HEK293T (cell line): ENCODE measurements around the gene STAT6.

Source experiments
- CTCF ChIA-PET: fragments of 350-600 bp; formaldehyde crosslinking; extraction: SDS; loops from one replicate; lab custom pipeline; 2021; ENCODE audit warnings: antibody characterized with exemption, inconsistent platforms; lab: Yijun Ruan, JAX
- POLR2A ChIA-PET: fragments of 350-600 bp; formaldehyde crosslinking; extraction: SDS; loops from one replicate; lab custom pipeline; 2020; ENCODE audit warnings: antibody characterized with exemption, inconsistent platforms; lab: Yijun Ruan, JAX
- DNase-seq: peaks from one replicate; pipeline ENCODE4 v3.0.0; 2012; ENCODE audit warnings: mixed read lengths; ENCODE audit errors: extremely low spot score
- ARNT ChIP-seq: fragments of 450-650 bp; IDR thresholded peaks from 2 replicates; pipeline ENCODE4 v1.6.1; 2017; ENCODE audit warnings: mild to moderate bottlenecking
- BHLHE40 ChIP-seq: fragments of 450-650 bp; IDR thresholded peaks from 2 replicates; pipeline ENCODE4 v1.6.1; 2016; ENCODE audit warnings: mild to moderate bottlenecking, moderate library complexity, borderline replicate concordance
- CTBP1 ChIP-seq: fragments of 450-650 bp; IDR thresholded peaks from 2 replicates; pipeline ENCODE4 v1.6.1; 2016; ENCODE audit warnings: borderline replicate concordance
- ELF4 ChIP-seq: fragments of 450-650 bp; IDR thresholded peaks from 2 replicates; pipeline ENCODE4 v1.6.1; 2017; ENCODE audit warnings: antibody characterized with exemption
- FOXA1 ChIP-seq: fragments of 450-650 bp; IDR thresholded peaks from 2 replicates; pipeline ENCODE4 v1.6.1; 2016; ENCODE audit warnings: mild to moderate bottlenecking
- FOXK2 ChIP-seq: fragments of 450-650 bp; IDR thresholded peaks from 2 replicates; pipeline ENCODE4 v1.6.1; 2016; ENCODE audit warnings: mild to moderate bottlenecking
- FOXM1 ChIP-seq: fragments of 450-650 bp; IDR thresholded peaks from 2 replicates; pipeline ENCODE4 v1.6.1; 2017; ENCODE audit warnings: mild to moderate bottlenecking, borderline replicate concordance
- HDGF ChIP-seq: fragments of 450-650 bp; IDR thresholded peaks from 2 replicates; pipeline ENCODE4 v1.6.1; 2017; ENCODE audit warnings: antibody characterized with exemption, borderline replicate concordance
- L3MBTL2 ChIP-seq: fragments of 450-650 bp; conservative IDR thresholded peaks from 2 replicates; pipeline ENCODE4 v1.6.1; 2016; ENCODE audit warnings: mild to moderate bottlenecking
- LEF1 ChIP-seq: fragments of 450-650 bp; IDR thresholded peaks from 2 replicates; pipeline ENCODE4 v1.6.1; 2017; ENCODE audit warnings: mild to moderate bottlenecking, borderline replicate concordance
- NFRKB ChIP-seq: fragments of 450-650 bp; IDR thresholded peaks from 2 replicates; pipeline ENCODE4 v1.6.1; 2016; ENCODE audit warnings: mild to moderate bottlenecking, moderate library complexity
- PKNOX1 ChIP-seq: fragments of 450-650 bp; IDR thresholded peaks from 2 replicates; pipeline ENCODE4 v1.6.1; 2016
- SP1 ChIP-seq: fragments of 450-650 bp; IDR thresholded peaks from 2 replicates; pipeline ENCODE4 v1.6.1; 2017
- SUZ12 ChIP-seq: fragments of 450-650 bp; IDR thresholded peaks from 2 replicates; pipeline ENCODE4 v1.6.1; 2016; ENCODE audit warnings: mild to moderate bottlenecking
- TARDBP ChIP-seq: fragments of 450-650 bp; IDR thresholded peaks from 2 replicates; pipeline ENCODE4 v1.6.1; 2016
- ZNF384 ChIP-seq: fragments of 450-650 bp; IDR thresholded peaks from 2 replicates; pipeline ENCODE4 v1.6.1; 2016

The STAT6 gene

DNA sequence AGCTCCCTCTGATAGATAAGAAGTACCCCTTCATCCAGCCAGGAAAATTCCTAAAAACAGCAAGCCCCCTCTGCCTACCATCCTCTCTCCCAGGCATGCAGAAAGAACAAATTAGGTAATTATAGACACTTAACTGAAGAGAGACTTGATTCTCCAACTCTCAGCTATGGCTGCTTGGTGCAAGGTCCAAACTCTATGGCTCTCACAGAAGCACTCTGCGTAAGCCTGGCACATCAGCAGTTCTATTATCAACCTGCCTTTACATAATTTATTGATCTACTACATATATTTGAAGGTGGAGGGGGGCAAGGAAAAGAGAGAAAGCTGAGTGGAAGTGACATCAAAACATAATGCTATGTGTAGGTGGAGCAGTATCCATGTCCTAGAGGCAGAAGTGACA, 60.2 kb downstream of the STAT6 start:
- CTCF ChIA-PET = interaction anchor here (1.1 kb wide), 1 partner anchor 50 kb away, joined by 5 read pairs; no protein-coding TSS in a partner anchor
- POLR2A ChIA-PET = interaction anchor here (0.6 to 1.6 kb wide), 2 partner anchors 13 to 61 kb away, joined by 3 read pairs; partner anchors contain the start of gene STAT6
- TF ChIP-seq HDGF (no peak), TARDBP (no peak), SUZ12 (no peak), ELF4 (no peak), FOXK2 (no peak), FOXM1 (no peak), PKNOX1 (no peak), LEF1 (no peak), SP1 (no peak), NFRKB (no peak), ZNF384 (no peak), CTBP1 (no peak), ARNT (no peak), L3MBTL2 (no peak), BHLHE40 (no peak), FOXA1 (no peak)
- no peak for DNase-seq

DNA sequence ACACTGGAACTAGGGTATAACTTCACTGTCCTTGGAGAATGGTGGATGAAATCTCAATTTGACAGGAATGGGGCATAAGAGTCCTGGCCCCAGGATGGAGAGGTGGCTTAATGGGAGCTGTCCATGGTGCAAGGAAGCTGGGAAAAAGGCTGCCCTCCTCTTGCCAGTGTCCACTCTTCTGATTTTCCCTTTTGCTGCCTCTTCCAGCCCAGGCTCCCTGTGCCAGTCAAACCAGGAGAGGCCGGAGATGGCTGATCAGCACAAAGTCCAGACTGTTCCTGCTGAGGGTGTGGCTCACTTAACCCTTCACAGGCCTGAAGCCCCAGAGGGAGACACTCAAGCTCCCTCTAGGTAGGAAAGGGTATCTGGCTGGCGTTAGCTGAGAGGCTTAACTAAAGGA, 61.3 kb downstream of the STAT6 start, which contains the start of gene MYO1A:
MYO1A (minus strand) TSS at position 240 of the 400 bp plus-strand sequence. CDS start 1,806 bp downstream, outside the sequence.
- CTCF ChIA-PET = no interaction called here
- TF ChIP-seq FOXK2 (no peak), LEF1 (no peak), NFRKB (no peak), PKNOX1 (no peak), HDGF (no peak), CTBP1 (no peak), TARDBP (no peak), L3MBTL2 (no peak), ARNT (no peak), ELF4 (no peak), ZNF384 (no peak), SP1 (no peak)
- POLR2A ChIA-PET = interaction anchor here (1.6 kb wide), 1 partner anchor 12 kb away, joined by 3 read pairs; no protein-coding TSS in a partner anchor

DNA sequence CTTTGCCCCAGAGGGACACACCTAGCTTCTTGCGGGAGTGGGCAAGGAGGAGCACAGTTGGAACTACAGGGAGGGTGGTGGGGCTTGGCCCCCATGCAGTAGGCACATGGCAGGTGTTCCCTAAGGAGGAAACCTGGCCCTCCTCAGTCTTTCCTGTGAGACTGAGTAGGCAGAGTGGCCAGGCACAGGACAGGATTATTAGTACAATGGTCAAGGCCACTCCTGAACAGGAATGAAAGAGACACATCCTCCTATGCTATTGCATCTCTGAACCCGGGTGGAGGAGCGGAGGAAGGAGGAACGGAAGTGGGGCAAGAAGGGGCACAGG, 62.1 kb downstream of the STAT6 start:
- ChIA-PET CTCF (interaction anchor here (0.8 kb wide), 1 partner anchor 9 kb away, joined by 3 read pairs; no protein-coding TSS in a partner anchor), POLR2A (no interaction called here)
- no peak for DNase-seq
- no peak for TF ChIP-seq FOXA1
- no peak for TF ChIP-seq ELF4
- no peak for TF ChIP-seq SP1
- no peak for TF ChIP-seq HDGF
- no peak for TF ChIP-seq L3MBTL2
- no peak for TF ChIP-seq ZNF384

More for the DNA sequence above, 61.3 kb downstream of the STAT6 start, which contains the start of gene MYO1A:
- no peak for DNase-seq

DNA sequence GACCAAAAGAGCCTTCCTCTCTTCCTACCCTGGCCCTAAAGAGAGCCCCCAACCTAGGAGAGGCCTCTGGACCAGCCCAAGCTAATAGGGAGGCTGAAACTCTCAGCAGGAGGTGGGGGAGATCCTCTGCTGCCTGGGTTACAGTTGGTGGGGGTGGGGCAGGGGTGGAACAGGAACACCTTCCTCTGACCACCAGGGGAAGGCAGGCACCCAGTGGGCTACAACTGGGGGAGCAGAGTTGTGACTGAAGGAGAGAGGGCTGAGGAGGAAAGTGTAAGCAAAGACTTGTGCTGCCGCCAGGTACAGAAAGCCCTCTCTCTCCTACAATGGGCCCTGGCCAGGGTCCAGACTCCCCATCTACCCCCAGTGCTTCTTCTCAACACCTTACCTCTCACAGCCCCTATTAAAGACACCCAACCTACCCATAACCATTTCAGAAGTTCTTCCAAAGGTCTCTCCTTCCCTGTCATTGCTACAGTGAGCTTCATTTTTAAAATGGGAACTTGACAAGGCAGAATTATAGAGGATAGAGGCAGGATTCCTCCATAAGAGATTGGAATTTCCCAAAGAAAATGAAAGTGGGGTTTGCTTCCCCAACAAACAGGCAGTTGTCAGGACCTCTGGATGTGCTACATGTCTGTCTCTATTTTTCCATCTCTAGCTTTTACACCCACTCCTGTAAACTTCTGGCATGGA, 62.6 kb downstream of the STAT6 start:
- ChIA-PET POLR2A (no interaction called here), CTCF (interaction anchor here (0.6 to 1.4 kb wide), 3 partner anchors 8 to 16 kb away, joined by 3 to 4 read pairs (median 3); no protein-coding TSS in a partner anchor)

GRCh38 chr12:57047981-57048380, 63.2 kb downstream of the STAT6 start:
- ChIA-PET POLR2A (no interaction called here), CTCF (interaction anchor here (0.6 to 1.4 kb wide), 3 partner anchors 13 to 44 kb away, joined by 3 to 4 read pairs (median 3); no protein-coding TSS in a partner anchor)
- no peak for DNase-seq
- TF ChIP-seq ELF4 (no peak), LEF1 (no peak), SUZ12 (no peak), HDGF (no peak), BHLHE40 (no peak), L3MBTL2 (no peak), FOXA1 (no peak), TARDBP (no peak), PKNOX1 (no peak), FOXM1 (no peak), CTBP1 (no peak), NFRKB (no peak), ARNT (no peak), FOXK2 (no peak), ZNF384 (no peak), SP1 (no peak)

More for the DNA sequence above, 62.6 kb downstream of the STAT6 start:
- TF ChIP-seq FOXM1 = no peak
- TF ChIP-seq SP1 = no peak
- no peak for TF ChIP-seq ELF4
- TF ChIP-seq FOXK2 = no peak
- no peak for TF ChIP-seq FOXA1
- no peak for TF ChIP-seq NFRKB
- TF ChIP-seq BHLHE40 = no peak
- no peak for TF ChIP-seq SUZ12
- TF ChIP-seq TARDBP = no peak
- TF ChIP-seq ARNT = no peak
- TF ChIP-seq PKNOX1 = no peak
- TF ChIP-seq HDGF = no peak
- TF ChIP-seq CTBP1 = no peak
- no peak for TF ChIP-seq LEF1
- no peak for TF ChIP-seq L3MBTL2
- DNase-seq = no peak
